Measurements from ENCODE around the gene SH2B3. TPM values are rescaled to one million over a fixed set of nuclear protein-coding genes. Genes with fewer than 3 reads are reported as not detected.
"Not testable (repeated sequence)": the region's sequence is repeated elsewhere in the genome, so short reads cannot be mapped to it uniquely, and the experiment has no call there.

The SH2B3 gene
- total RNA-seq, 1 donor: 27.8 TPM

- DNase-seq (ENCODE audit: low read depth): no peak
- TF ChIP-seq, protein P1, sequence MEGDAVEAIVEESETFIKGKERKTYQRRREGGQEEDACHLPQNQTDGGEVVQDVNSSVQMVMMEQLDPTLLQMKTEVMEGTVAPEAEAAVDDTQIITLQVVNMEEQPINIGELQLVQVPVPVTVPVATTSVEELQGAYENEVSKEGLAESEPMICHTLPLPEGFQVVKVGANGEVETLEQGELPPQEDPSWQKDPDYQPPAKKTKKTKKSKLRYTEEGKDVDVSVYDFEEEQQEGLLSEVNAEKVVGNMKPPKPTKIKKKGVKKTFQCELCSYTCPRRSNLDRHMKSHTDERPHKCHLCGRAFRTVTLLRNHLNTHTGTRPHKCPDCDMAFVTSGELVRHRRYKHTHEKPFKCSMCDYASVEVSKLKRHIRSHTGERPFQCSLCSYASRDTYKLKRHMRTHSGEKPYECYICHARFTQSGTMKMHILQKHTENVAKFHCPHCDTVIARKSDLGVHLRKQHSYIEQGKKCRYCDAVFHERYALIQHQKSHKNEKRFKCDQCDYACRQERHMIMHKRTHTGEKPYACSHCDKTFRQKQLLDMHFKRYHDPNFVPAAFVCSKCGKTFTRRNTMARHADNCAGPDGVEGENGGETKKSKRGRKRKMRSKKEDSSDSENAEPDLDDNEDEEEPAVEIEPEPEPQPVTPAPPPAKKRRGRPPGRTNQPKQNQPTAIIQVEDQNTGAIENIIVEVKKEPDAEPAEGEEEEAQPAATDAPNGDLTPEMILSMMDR (IDR thresholded peaks at IDR 0.05; ENCODE audit: insufficient read depth, low read length): no peak
- no peak overlapping the region for H3K4me3 ChIP-seq (ENCODE audit: low read depth, low read length)
These were observed 48.6 kb downstream of the SH2B3 start for GRCh38 chr12:111454311-111454710.

GRCh38 chr12:111454716-111455447 is 49.2 kb downstream of the SH2B3 start:
- no peak overlapping the region for H3K4me3 ChIP-seq (ENCODE audit: low read depth, low read length)
- DNase-seq (ENCODE audit: low read depth): no peak
- TF ChIP-seq, protein P1 (IDR thresholded peaks at IDR 0.05; ENCODE audit: insufficient read depth, low read length): no peak

DNA sequence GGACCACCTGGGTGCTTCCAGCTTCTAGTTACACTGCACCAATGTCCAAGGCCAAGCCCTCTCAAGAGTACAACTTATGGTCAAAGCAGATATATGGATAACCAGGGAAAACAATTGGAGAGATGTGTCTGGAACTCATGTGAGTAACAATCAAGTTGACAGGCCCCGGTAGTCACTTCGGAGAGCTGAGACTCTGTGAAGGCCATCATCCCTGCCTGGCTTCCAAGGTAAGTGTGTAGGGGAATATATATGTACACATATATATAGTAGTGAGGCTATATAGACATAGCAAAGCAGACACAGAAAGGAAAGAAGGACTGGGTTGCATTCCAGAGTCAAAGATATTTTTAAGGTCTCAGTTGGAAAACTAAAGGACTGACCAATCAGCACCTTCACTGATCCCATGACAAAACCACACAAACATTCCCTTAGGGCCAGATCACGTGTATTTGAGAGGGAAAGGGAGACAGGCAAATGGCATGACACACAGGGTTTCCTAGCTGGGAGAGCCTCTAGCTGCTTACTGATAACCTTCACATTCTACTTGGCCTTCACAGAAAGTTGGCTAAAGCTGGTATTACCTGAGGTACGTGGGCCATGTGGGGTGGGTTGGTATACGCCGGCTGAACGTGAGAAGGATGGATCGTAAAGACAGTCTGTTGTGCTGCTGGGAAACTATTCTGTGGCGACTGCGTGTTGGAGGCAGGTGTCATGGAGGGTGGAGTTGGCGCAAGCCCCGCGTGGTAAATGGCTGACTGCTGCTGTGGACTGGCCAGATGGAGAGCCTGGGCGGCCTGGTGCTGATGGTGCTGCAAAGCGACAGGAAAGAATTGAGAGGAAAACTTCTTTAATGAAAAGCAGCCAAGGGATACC is 50.0 kb downstream of the SH2B3 start:
- DNase-seq (ENCODE audit: low read depth): peak; percentile 54
- TF ChIP-seq, protein P1 (IDR thresholded peaks at IDR 0.05; ENCODE audit: insufficient read depth, low read length): no peak
- H3K4me3 ChIP-seq (ENCODE audit: low read depth, low read length): no peak overlapping the region

- H3K4me3 ChIP-seq (ENCODE audit: low read depth, low read length): no peak overlapping the region
- no peak for DNase-seq (ENCODE audit: low read depth)
- TF ChIP-seq, protein P1 (IDR thresholded peaks at IDR 0.05; ENCODE audit: insufficient read depth, low read length): no peak
These were observed 51.3 kb downstream of the SH2B3 start for GRCh38 chr12:111457071-111457470.

DNA sequence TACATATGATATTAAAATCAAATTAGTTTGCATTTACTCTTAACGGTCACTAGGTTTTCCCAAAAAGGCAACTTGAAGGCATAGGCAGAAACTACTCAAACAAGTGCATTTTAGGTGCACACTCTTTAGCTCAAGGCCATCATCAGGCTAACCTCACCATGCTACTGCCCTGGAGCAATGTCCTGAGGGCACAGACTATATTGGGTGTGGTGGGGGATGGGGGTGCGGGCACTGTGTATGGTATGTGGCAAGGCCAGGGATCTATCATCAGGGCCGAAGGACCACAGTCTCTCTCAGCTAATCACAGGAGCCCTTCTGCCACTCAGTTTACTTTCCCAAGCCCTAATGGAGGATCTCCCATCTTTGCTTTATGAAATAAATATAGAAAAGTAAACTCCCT is 51.9 kb downstream of the SH2B3 start:
- H3K4me3 ChIP-seq (ENCODE audit: low read depth, low read length): no peak overlapping the region
- DNase-seq (ENCODE audit: low read depth): no peak
- TF ChIP-seq, protein P1 (IDR thresholded peaks at IDR 0.05; ENCODE audit: insufficient read depth, low read length): no peak

DNA sequence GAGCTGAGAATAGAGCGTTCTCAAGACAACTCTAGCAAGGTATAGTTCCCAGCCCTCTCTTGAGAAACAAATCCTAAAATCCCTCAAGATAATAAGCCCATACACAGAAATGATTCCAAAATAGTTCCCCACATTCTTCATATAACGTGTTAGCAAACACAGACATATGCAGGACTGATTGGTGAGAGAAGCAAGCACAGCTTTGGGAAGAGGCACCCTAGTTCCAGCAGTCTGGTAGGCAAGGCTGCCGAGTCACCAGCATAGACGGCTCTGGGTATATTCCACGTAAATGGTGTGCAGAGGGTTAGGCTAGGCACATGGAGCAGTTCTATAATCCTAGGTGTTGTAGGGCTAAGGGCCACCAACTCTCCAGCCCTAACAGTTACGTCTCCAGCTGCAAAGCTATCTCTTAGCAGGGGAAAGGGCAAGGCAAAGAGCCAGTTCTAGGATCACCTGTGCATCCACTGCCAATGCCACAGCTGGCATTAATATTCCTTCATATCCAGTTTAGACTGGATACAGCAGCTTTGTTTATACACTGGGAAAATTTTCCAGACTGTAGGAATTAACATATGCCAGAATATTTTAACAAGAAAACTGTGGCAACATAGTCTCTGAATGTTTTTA is 52.9 kb downstream of the SH2B3 start:
- TF ChIP-seq, protein P1 (IDR thresholded peaks at IDR 0.05; ENCODE audit: insufficient read depth, low read length): no peak
- no peak overlapping the region for H3K4me3 ChIP-seq (ENCODE audit: low read depth, low read length)
- DNase-seq (ENCODE audit: low read depth): no peak

DNA sequence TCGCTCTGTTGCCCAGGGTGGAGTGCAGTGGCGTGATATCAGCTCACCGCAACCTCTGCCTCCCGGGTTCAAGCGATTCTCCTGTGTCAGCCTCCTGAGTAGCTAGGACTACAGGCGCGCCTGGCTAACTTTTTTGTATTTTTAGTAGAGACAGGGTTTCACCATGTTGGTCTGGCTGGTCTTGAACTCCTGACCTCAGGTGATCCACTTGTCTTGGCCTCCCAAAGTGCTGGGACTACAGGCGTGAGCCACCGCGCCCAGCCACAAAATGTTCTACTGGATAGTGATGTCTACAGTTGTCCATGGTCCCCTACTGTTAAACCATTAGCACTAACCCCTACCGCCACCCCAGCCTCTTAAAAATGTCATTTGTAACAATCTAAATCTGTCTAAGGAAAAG is 54.4 kb downstream of the SH2B3 start:
- not testable (repeated sequence) for H3K4me3 ChIP-seq (ENCODE audit: low read depth, low read length); DNase-seq (ENCODE audit: low read depth)

Data from fibroblast of the aortic adventitia (primary cell).